Measurements from ENCODE around the gene MRTFA.

- TF ChIP-seq TFCP2L1 (CRISPR knock-in tag; IDR thresholded peaks at IDR 0.05) = no peak
- TF ChIP-seq CTCF (IDR thresholded peaks at IDR 0.05) = no peak
- no peak for TF ChIP-seq EP300 (IDR thresholded peaks at IDR 0.05)
- TF ChIP-seq JUNB (IDR thresholded peaks at IDR 0.05) = no peak
Observed at GRCh38 chr22:40420341-40421081, 216.0 kb downstream of the MRTFA start.

Measured in A549 (cell line).